Measurements from ENCODE around the gene DEFB114. TPM values are rescaled to one million over a fixed set of nuclear protein-coding genes. Genes with fewer than 3 reads are reported as not detected.

The DEFB114 gene
- total and polyA plus RNA-seq, 2 donors (not counting 1 experiment from before 2014, with no cell fraction given), result not detected

DNA sequence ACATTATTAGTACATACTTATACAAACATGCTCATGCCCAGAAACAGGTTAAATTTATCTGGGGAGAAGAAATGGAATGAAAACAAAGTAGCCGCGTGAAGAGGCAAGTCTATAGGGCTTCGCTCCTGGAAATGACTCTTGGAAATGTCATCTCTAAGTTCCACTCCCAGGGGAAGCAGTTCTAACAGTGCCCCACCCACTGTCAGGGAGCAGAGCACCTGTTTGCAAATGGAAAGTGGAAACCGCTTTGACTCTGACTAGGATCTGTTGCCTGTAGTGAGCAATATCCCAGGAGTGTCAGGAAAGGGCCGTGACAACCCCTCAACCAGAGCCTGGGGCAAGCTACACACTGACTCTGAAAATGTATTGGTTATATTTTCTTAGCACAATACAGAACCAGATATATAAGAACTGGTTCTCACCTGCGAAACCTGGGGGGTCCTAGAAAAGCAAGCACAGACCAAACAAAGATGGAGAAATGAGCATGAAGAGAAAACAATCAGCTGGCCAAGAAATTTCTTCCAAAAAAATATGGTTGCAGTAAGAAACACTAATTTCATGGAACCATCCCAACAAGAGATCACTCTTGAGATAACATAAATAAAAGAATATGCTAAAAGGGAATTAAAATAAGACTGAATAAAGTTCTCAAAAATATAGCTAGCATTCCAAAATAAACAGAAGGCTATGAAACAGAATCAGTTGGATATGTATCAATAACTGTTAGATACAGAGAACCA lies 50.2 kb downstream of the DEFB114 start:
- no peaks in the 10 kb centered on the region for H4K20me1 ChIP-seq (ENCODE audit: control insufficient read depth, insufficient read depth, low read length, poor library complexity, severe bottlenecking)
- ATAC-seq (ENCODE audit: low read depth) (no peak), DNase-seq (no peak)
- H3K9ac ChIP-seq (ENCODE audit: low read length), result no peak overlapping the region
- TF ChIP-seq EZH2 (IDR thresholded peaks at IDR 0.05; ENCODE audit: borderline replicate concordance, insufficient read depth, low read depth, low read length, poor library complexity, severe bottlenecking), result no peak
- TF ChIP-seq, protein P1, sequence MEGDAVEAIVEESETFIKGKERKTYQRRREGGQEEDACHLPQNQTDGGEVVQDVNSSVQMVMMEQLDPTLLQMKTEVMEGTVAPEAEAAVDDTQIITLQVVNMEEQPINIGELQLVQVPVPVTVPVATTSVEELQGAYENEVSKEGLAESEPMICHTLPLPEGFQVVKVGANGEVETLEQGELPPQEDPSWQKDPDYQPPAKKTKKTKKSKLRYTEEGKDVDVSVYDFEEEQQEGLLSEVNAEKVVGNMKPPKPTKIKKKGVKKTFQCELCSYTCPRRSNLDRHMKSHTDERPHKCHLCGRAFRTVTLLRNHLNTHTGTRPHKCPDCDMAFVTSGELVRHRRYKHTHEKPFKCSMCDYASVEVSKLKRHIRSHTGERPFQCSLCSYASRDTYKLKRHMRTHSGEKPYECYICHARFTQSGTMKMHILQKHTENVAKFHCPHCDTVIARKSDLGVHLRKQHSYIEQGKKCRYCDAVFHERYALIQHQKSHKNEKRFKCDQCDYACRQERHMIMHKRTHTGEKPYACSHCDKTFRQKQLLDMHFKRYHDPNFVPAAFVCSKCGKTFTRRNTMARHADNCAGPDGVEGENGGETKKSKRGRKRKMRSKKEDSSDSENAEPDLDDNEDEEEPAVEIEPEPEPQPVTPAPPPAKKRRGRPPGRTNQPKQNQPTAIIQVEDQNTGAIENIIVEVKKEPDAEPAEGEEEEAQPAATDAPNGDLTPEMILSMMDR (IDR thresholded peaks at IDR 0.05), result no peak
- no peaks in the 10 kb centered on the region for H3K4me1 ChIP-seq (ENCODE audit: control insufficient read depth in 2 of 2, insufficient read depth in 2 of 2, low read length in 2 of 2)
- H3K9me3 Mint-ChIP-seq (ENCODE audit: insufficient read depth), result peaks cover 2% of the 10 kb centered on the region
- intact Hi-C loops (cut with micrococcal nuclease), result no loop called here
- no peak overlapping the region for H3K4me2 ChIP-seq (replicated peaks; ENCODE audit: low read depth, low read length, poor library complexity, severe bottlenecking)
- H3K4me1 Mint-ChIP-seq, result no peaks in the 10 kb centered on the region
- H3K9me3 ChIP-seq (ENCODE audit: control extremely low read depth in 1 of 3, control insufficient read depth in 2 of 3, insufficient read depth in 1 of 3, low read length in 2 of 3), result no peaks in the 10 kb centered on the region
- no peaks in the 10 kb centered on the region for H3K36me3 ChIP-seq (replicated peaks in 1 of 2; ENCODE audit: control extremely low read depth in 1 of 2, control insufficient read depth in 1 of 2, extremely low read depth in 1 of 2, insufficient read depth in 2 of 2, low read length in 1 of 2)
- H3K4me3 ChIP-seq (ENCODE audit: control extremely low read depth in 1 of 5, extremely low read depth in 1 of 5, insufficient read depth in 1 of 5, low read depth in 2 of 5, low read length in 4 of 5), result no peak overlapping the region
- ChIA-PET CTCF (no interaction called here), POLR2A (no interaction called here)
- H3K4me3 Mint-ChIP-seq, result no peak overlapping the region
- 83% methylated on average over 2 of the region's 6 CpGs for WGBS (ENCODE audit: insufficient coverage)
- H2AFZ ChIP-seq (ENCODE audit: insufficient read depth, low read depth, low read length, poor library complexity, severe bottlenecking), result no peak overlapping the region
- H3K79me2 ChIP-seq (ENCODE audit: control insufficient read depth, insufficient read depth, low read length), result no peaks in the 10 kb centered on the region
- no peaks in the 10 kb centered on the region for H3K27me3 Mint-ChIP-seq
- H3K27ac Mint-ChIP-seq, result no peak overlapping the region
- no peak overlapping the region for H3K27ac ChIP-seq (ENCODE audit: low read length in 2 of 2)
- H3K27me3 ChIP-seq (replicated peaks in 1 of 4; ENCODE audit: control extremely low read depth in 1 of 4, control insufficient read depth in 3 of 4, insufficient read depth in 4 of 4, low read length in 3 of 4), result peaks cover 0 to under 1% (median 0%) of the 10 kb centered on the region in 4 experiments

DNA sequence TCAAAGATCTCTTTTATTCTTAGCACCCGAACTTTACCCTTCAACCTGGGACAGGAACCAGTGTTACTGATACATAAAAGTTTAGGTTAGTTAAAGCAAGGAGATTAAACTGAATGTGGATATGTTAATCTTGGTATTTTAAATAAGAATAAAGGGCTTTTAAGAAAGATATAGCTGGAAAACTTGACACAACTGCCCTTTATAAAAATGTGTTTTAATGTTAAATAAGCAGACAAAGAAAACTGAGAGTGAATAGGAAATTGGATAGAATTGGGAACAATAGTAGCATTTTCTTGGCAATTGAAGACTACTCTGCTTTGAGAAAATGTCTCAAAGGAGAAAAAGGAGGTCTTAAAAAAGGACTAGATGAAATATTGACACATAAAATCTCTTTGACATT lies 51.8 kb downstream of the DEFB114 start:
- Mint-ChIP-seq H3K27ac (no peak overlapping the region), H3K27me3 (no peaks in the 10 kb centered on the region), H3K4me1 (no peaks in the 10 kb centered on the region), H3K4me3 (no peak overlapping the region), H3K9me3 (ENCODE audit: insufficient read depth) (no peaks in the 10 kb centered on the region)
- Histone ChIP-seq H3K4me1 (ENCODE audit: control insufficient read depth in 2 of 2, insufficient read depth in 2 of 2, low read length in 2 of 2) (no peaks in the 10 kb centered on the region), H3K27me3 (replicated peaks in 1 of 4; ENCODE audit: control extremely low read depth in 1 of 4, control insufficient read depth in 3 of 4, insufficient read depth in 4 of 4, low read length in 3 of 4) (no peaks in the 10 kb centered on the region), H3K4me3 (ENCODE audit: control extremely low read depth in 1 of 5, extremely low read depth in 1 of 5, insufficient read depth in 1 of 5, low read depth in 2 of 5, low read length in 4 of 5) (no peak overlapping the region), H3K36me3 (replicated peaks in 1 of 2; ENCODE audit: control extremely low read depth in 1 of 2, control insufficient read depth in 1 of 2, extremely low read depth in 1 of 2, insufficient read depth in 2 of 2, low read length in 1 of 2) (no peaks in the 10 kb centered on the region), H3K4me2 (replicated peaks; ENCODE audit: low read depth, low read length, poor library complexity, severe bottlenecking) (no peak overlapping the region), H4K20me1 (ENCODE audit: control insufficient read depth, insufficient read depth, low read length, poor library complexity, severe bottlenecking) (no peaks in the 10 kb centered on the region), H3K27ac (ENCODE audit: low read length in 2 of 2) (no peak overlapping the region), H2AFZ (ENCODE audit: insufficient read depth, low read depth, low read length, poor library complexity, severe bottlenecking) (no peak overlapping the region), H3K9me3 (ENCODE audit: control extremely low read depth in 1 of 3, control insufficient read depth in 2 of 3, insufficient read depth in 1 of 3, low read length in 2 of 3) (no peaks in the 10 kb centered on the region), H3K9ac (ENCODE audit: low read length) (no peak overlapping the region), H3K79me2 (ENCODE audit: control insufficient read depth, insufficient read depth, low read length) (no peaks in the 10 kb centered on the region)
- no CpG with 5 or more reads among the region's 1 CpG for WGBS (ENCODE audit: insufficient coverage)
- CTCF ChIA-PET, result no interaction called here
- POLR2A ChIA-PET, result no interaction called here
- ATAC-seq (ENCODE audit: low read depth), result no peak
- DNase-seq, result no peak
- intact Hi-C loops (cut with micrococcal nuclease), result no loop called here
- TF ChIP-seq EZH2 (IDR thresholded peaks at IDR 0.05; ENCODE audit: borderline replicate concordance, insufficient read depth, low read depth, low read length, poor library complexity, severe bottlenecking), result no peak
- TF ChIP-seq, protein P1 (IDR thresholded peaks at IDR 0.05), result no peak
